Endothelial cell of umbilical vein (primary cell): ENCODE results near the gene RDH5.

Experiments
- FOS ChIP-seq: IDR thresholded peaks from 2 replicates; pipeline ENCODE4 v1.6.1; 2011; ENCODE audit warnings: mild to moderate bottlenecking, low read length, moderate library complexity, borderline replicate concordance; ENCODE audit not compliant: insufficient read depth
- POLR2AphosphoS5 ChIP-seq: IDR thresholded peaks from 2 replicates; pipeline ENCODE4 v1.6.1; 2012; ENCODE audit warnings: low read depth, mild to moderate bottlenecking, control low read depth, low read length, moderate library complexity; ENCODE audit not compliant: insufficient read depth
- TF ChIP-seq, protein P1 (sequence below), 2 donors: IDR thresholded peaks; 1 replicate in 1 of 2; 2 replicates in 1 of 2; pipeline ENCODE4 v1.5.1; 2011; ENCODE audit warnings: low read length in 2 of 2, mild to moderate bottlenecking in 2 of 2, moderate library complexity in 2 of 2, control low read depth in 1 of 2, inconsistent platforms in 1 of 2, low read depth in 1 of 2; ENCODE audit not compliant: insufficient read depth in 1 of 2; ENCODE audit errors: extremely low read depth in 1 of 2
- TF ChIP-seq, protein P2 (sequence below): IDR thresholded peaks from 2 replicates; pipeline ENCODE4 v1.6.1; 2011; ENCODE audit not compliant: insufficient read depth, insufficient read length

DNA sequence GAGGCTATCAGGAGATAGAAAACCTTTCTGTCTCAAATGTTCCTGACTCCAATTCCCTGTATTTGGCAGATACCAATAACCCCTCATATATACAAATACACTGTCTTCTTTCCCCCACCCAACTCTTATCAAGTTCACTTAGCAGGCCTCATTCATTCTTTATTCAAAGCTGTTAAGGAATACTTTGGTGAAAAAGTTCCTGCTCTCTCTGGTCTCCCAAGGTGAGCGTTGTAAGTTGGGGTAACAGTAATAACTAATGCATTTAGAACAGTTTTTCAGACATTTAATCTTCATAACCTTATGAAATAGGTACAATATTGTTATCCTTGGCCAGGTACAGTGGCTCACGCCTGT, 18.8 kb downstream of the RDH5 start:
- TF ChIP-seq, protein P1, sequence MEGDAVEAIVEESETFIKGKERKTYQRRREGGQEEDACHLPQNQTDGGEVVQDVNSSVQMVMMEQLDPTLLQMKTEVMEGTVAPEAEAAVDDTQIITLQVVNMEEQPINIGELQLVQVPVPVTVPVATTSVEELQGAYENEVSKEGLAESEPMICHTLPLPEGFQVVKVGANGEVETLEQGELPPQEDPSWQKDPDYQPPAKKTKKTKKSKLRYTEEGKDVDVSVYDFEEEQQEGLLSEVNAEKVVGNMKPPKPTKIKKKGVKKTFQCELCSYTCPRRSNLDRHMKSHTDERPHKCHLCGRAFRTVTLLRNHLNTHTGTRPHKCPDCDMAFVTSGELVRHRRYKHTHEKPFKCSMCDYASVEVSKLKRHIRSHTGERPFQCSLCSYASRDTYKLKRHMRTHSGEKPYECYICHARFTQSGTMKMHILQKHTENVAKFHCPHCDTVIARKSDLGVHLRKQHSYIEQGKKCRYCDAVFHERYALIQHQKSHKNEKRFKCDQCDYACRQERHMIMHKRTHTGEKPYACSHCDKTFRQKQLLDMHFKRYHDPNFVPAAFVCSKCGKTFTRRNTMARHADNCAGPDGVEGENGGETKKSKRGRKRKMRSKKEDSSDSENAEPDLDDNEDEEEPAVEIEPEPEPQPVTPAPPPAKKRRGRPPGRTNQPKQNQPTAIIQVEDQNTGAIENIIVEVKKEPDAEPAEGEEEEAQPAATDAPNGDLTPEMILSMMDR (IDR thresholded peaks at IDR 0.05; ENCODE audit: extremely low read depth in 1 of 2, insufficient read depth in 1 of 2, low read depth in 1 of 2, low read length in 2 of 2) = no peak
- no peak for TF ChIP-seq FOS
- no peak for TF ChIP-seq POLR2AphosphoS5
- TF ChIP-seq, protein P2, sequence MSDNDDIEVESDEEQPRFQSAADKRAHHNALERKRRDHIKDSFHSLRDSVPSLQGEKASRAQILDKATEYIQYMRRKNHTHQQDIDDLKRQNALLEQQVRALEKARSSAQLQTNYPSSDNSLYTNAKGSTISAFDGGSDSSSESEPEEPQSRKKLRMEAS = no peak
